ENCODE results near the gene PSMA6.

GRCh38 chr14:35344107-35344807 is 52.1 kb downstream of the PSMA6 start:
- TF ChIP-seq, protein P1, sequence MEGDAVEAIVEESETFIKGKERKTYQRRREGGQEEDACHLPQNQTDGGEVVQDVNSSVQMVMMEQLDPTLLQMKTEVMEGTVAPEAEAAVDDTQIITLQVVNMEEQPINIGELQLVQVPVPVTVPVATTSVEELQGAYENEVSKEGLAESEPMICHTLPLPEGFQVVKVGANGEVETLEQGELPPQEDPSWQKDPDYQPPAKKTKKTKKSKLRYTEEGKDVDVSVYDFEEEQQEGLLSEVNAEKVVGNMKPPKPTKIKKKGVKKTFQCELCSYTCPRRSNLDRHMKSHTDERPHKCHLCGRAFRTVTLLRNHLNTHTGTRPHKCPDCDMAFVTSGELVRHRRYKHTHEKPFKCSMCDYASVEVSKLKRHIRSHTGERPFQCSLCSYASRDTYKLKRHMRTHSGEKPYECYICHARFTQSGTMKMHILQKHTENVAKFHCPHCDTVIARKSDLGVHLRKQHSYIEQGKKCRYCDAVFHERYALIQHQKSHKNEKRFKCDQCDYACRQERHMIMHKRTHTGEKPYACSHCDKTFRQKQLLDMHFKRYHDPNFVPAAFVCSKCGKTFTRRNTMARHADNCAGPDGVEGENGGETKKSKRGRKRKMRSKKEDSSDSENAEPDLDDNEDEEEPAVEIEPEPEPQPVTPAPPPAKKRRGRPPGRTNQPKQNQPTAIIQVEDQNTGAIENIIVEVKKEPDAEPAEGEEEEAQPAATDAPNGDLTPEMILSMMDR (IDR thresholded peaks at IDR 0.05), result no peak
- no peak for TF ChIP-seq POLR2A (IDR thresholded peaks at IDR 0.05)

All from Peyer's patch (tissue), 4 donors.